CD14-positive monocyte (primary cell): ENCODE data around the gene OR6K3. TPM values are rescaled to one million over a fixed set of nuclear protein-coding genes. Genes with fewer than 3 reads are reported as not detected.

Experiments
- DNase-seq, 3 donors: peaks; one replicate each; pipeline ENCODE4 v3.0.0-alpha.2; 2011 to 2022
- H2AFZ ChIP-seq: 2 replicates; pipeline ENCODE4 v1.6.0; 2012; ENCODE audit warnings: mild to moderate bottlenecking, low read depth, low read length, inconsistent platforms; ENCODE audit not compliant: insufficient read depth, poor library complexity, severe bottlenecking
- H3K27ac ChIP-seq, 2 donors: 1 replicate in 1 of 2; 2 replicates in 1 of 2; pipeline ENCODE4 v1.5.1; 2012 to 2013; ENCODE audit warnings: low read length in 2 of 2, control low read depth in 1 of 2, inconsistent platforms in 1 of 2, low read depth in 1 of 2, mild to moderate bottlenecking in 1 of 2
- H3K27me3 ChIP-seq, 2 donors: one replicate each; pipeline versions ENCODE4 v1.6.0 to v1.6.1; 2011 to 2013; ENCODE audit warnings: low read length in 2 of 2; ENCODE audit not compliant: control insufficient read depth in 2 of 2, insufficient read depth in 2 of 2
- H3K36me3 ChIP-seq, 2 donors: replicated peaks in 1 of 2; 1 replicate in 1 of 2; 2 replicates in 1 of 2; pipeline versions ENCODE4 v1.5.1 to v1.6.1; 2012 to 2013; ENCODE audit warnings: low read length in 2 of 2, control low read depth in 1 of 2, inconsistent platforms in 1 of 2, mild to moderate bottlenecking in 1 of 2; ENCODE audit not compliant: insufficient read depth in 2 of 2, control insufficient read depth in 1 of 2
- H3K4me1 ChIP-seq, 2 donors: 1 replicate in 1 of 2; 2 replicates in 1 of 2; pipeline versions ENCODE4 v1.5.1 to v1.6.1; 2012 to 2013; ENCODE audit warnings: low read length in 2 of 2, control low read depth in 1 of 2, inconsistent platforms in 1 of 2, mild to moderate bottlenecking in 1 of 2, moderate library complexity in 1 of 2; ENCODE audit not compliant: insufficient read depth in 2 of 2, control insufficient read depth in 1 of 2
- H3K4me2 ChIP-seq: replicated peaks from 2 replicates; pipeline ENCODE3; 2012; ENCODE audit warnings: low read length, moderate library complexity, mild to moderate bottlenecking; ENCODE audit not compliant: poor library complexity, severe bottlenecking; ENCODE audit errors: extremely low read depth
- H3K4me3 ChIP-seq, 3 experiments: fragments of 200-600 bp in 1 of 3; sonication (generic) in 1 of 3; replicated peaks in 1 of 3; 1 replicate in 2 of 3; 2 replicates in 1 of 3; pipeline ENCODE4 v1.5.1; 2011 to 2013; ENCODE audit warnings: low read length in 3 of 3, mild to moderate bottlenecking in 3 of 3, control low read depth in 2 of 3, low read depth in 2 of 3, inconsistent platforms in 1 of 3, moderate library complexity in 1 of 3
- H3K79me2 ChIP-seq: 2 replicates; pipeline ENCODE4 v1.6.0; 2012; ENCODE audit warnings: mild to moderate bottlenecking, control low read depth, inconsistent platforms, low read length, moderate library complexity; ENCODE audit not compliant: insufficient read depth
- H3K9ac ChIP-seq: 2 replicates; pipeline ENCODE4 v1.6.0; 2017; ENCODE audit warnings: low read length, mild to moderate bottlenecking; ENCODE audit not compliant: insufficient read depth, poor library complexity, severe bottlenecking
- H3K9me3 ChIP-seq, 2 donors: replicated peaks in 1 of 2; 1 replicate in 1 of 2; 2 replicates in 1 of 2; pipeline versions ENCODE4 v1.5.1 to v1.6.1; 2012 to 2013; ENCODE audit warnings: low read length in 2 of 2, control low read depth in 1 of 2; ENCODE audit not compliant: control insufficient read depth in 1 of 2, insufficient read depth in 1 of 2
- H4K20me1 ChIP-seq: 2 replicates; pipeline ENCODE4 v1.6.0; 2012; ENCODE audit warnings: mild to moderate bottlenecking, low read length, control low read depth, moderate library complexity; ENCODE audit not compliant: insufficient read depth
- H3K27ac Mint-ChIP-seq, 7 donors: one replicate each; pipeline ENCODE4 v1.8.0; 2020; ENCODE audit warnings: mild to moderate bottlenecking in 7 of 7, mixed read lengths in 7 of 7, moderate library complexity in 6 of 7, inconsistent platforms in 2 of 7
- H3K27me3 Mint-ChIP-seq, 3 donors: one replicate each; pipeline ENCODE4 v1.8.0; 2021 to 2022; ENCODE audit warnings: low read depth in 3 of 3, mild to moderate bottlenecking in 3 of 3, mixed read lengths in 3 of 3, moderate library complexity in 3 of 3, inconsistent platforms in 1 of 3
- H3K36me3 Mint-ChIP-seq, 2 donors: one replicate each; pipeline ENCODE4 v1.8.0; 2020; ENCODE audit warnings: mixed read lengths in 2 of 2, inconsistent platforms in 1 of 2, mild to moderate bottlenecking in 1 of 2
- H3K4me1 Mint-ChIP-seq: one replicate; pipeline ENCODE4 v1.8.0; 2020; ENCODE audit warnings: mild to moderate bottlenecking, mixed read lengths
- H3K4me3 Mint-ChIP-seq, 2 donors: one replicate each; pipeline ENCODE4 v1.8.0; 2020; ENCODE audit warnings: mild to moderate bottlenecking in 2 of 2, mixed read lengths in 2 of 2, moderate library complexity in 1 of 2
- H3K9me3 Mint-ChIP-seq, 7 donors: one replicate each; pipeline ENCODE4 v1.8.0; 2020 to 2022; ENCODE audit warnings: mixed read lengths in 7 of 7, mild to moderate bottlenecking in 6 of 7, moderate library complexity in 6 of 7, inconsistent platforms in 2 of 7
- CTCF ChIP-seq: fragments of 200-600 bp; IDR thresholded peaks from one replicate; pipeline ENCODE4 v1.8.0; 2022; ENCODE audit warnings: antibody characterized with exemption, mild to moderate bottlenecking
- WGBS: methylation state at CpG from one replicate; pipeline ENCODE4 v1.1.5; 2013; ENCODE audit warnings: missing lambda C conversion rate; ENCODE audit not compliant: insufficient coverage; 5-methylcytosine and 5-hydroxymethylcytosine counted together
- intact Hi-C, 2 donors: fragments of 100-400 bp; cut with micrococcal nuclease; formaldehyde crosslinking; loops; one replicate each; pipeline versions ENCODE4 v1.15.0 to v1.15.1; 2023
- polyA plus RNA-seq, 3 donors: library from polyadenylated mRNA; depleted of rRNA in 1 of 3; unstranded in 2 of 3; stranded (reverse) in 1 of 3; fragments of 300-500 nt in 2 of 3; fragments of >200 nt in 1 of 3; fragmentation: Illumina TruSeq in 2 of 3; gene quantifications; 1 replicate in 2 of 3; 2 replicates in 1 of 3; pipeline ENCODE4 v1.2.3, GENCODE V29; 2012 to 2021

Gene OR6K3
- polyA plus RNA-seq, 3 donors: not detected

- Histone ChIP-seq H3K9ac (no peak overlapping the region), H3K36me3 (no peaks in the 10 kb centered on the region), H4K20me1 (no peaks in the 10 kb centered on the region), H3K4me1 (peaks cover 5 to 11% of the 10 kb centered on the region in 2 donors), H3K4me3 (no peak overlapping the region), H3K4me2 (no peak overlapping the region), H3K27ac (no peak overlapping the region), H2AFZ (no peak overlapping the region), H3K27me3 (peaks cover 20 to 44% of the 10 kb centered on the region in 2 donors), H3K79me2 (no peaks in the 10 kb centered on the region), H3K9me3 (no peaks in the 10 kb centered on the region)
- intact Hi-C loops: no loop called here
- Mint-ChIP-seq H3K9me3 (peaks cover 0 to 2% (median 0%) of the 10 kb centered on the region in 7 donors), H3K27ac (peak overlapping the region in 1 of 7 donors; percentile 26), H3K27me3 (peaks cover 15 to 32% (median 29%) of the 10 kb centered on the region in 3 donors), H3K4me3 (peak overlapping the region in 1 of 2 donors; percentile 3), H3K36me3 (peaks cover 0 to 7% of the 10 kb centered on the region in 2 donors), H3K4me1 (peaks cover 10% of the 10 kb centered on the region)
- no peak for DNase-seq
- TF ChIP-seq CTCF: no peak
- 97% methylated on average over 5 of the region's 7 CpGs for WGBS
Observed at GRCh38 chr1:158674302-158674701, 46.2 kb downstream of the OR6K3 start.

Other genes starting within 250 kb of the OR6K3 start
- gene OR10R2, start 248.5 kb downstream of the OR6K3 start, polyA plus RNA-seq: not detected
- gene OR6Y1, start 166.3 kb downstream of the OR6K3 start, polyA plus RNA-seq: not detected
- not detected for gene OR6P1, start 150.1 kb downstream of the OR6K3 start, polyA plus RNA-seq
- gene OR10X1, start 140.8 kb downstream of the OR6K3 start, polyA plus RNA-seq: not detected
- not detected for gene OR10Z1, start 115.5 kb downstream of the OR6K3 start, polyA plus RNA-seq
- under 1 TPM in 2 of 3 donors, not detected in 1; 0.19 to 0.28 TPM for gene SPTA1, start 34.0 kb downstream of the OR6K3 start, polyA plus RNA-seq
- gene OR6K2, start 20.1 kb downstream of the OR6K3 start, polyA plus RNA-seq: not detected
- gene OR6K6, start 34.0 kb upstream of the OR6K3 start, polyA plus RNA-seq: not detected
- not detected for gene OR6N1, start 51.5 kb upstream of the OR6K3 start, polyA plus RNA-seq
- not detected for gene OR6N2, start 60.5 kb upstream of the OR6K3 start, polyA plus RNA-seq
- gene MNDA, start 110.6 kb upstream of the OR6K3 start, polyA plus RNA-seq: 1,000 to 10,000 TPM in 2 of 3 donors, 100 to 1,000 TPM in 1; 365 to 1,917 (median 1,418) TPM
- under 1 TPM in 2 of 3 donors, not detected in 1; 0.15 to 0.44 TPM for gene PYHIN1, start 210.8 kb upstream of the OR6K3 start, polyA plus RNA-seq